GM23248 (cell line): ENCODE results near the gene THADA.

Experiments
- EZH2 ChIP-seq: fragments of 200-600 bp; sonication (generic); IDR thresholded peaks from 2 replicates; pipeline ENCODE4 v1.6.1; 2018; ENCODE audit warnings: antibody characterized with exemption, mild to moderate bottlenecking; ENCODE audit not compliant: insufficient read depth, poor library complexity, severe bottlenecking
- EZH2phosphoT487 ChIP-seq: fragments of 200-600 bp; sonication (generic); IDR thresholded peaks from 2 replicates; pipeline ENCODE4 v1.6.1; 2018; ENCODE audit warnings: antibody characterized with exemption, moderate library complexity, mild to moderate bottlenecking, low read depth; ENCODE audit not compliant: insufficient read depth

GRCh38 chr2:43592443-43592842 is 3.4 kb downstream of the THADA start:
- TF ChIP-seq EZH2, result no peak
- TF ChIP-seq EZH2phosphoT487, result no peak
